Smooth muscle cell (in vitro differentiated cells): Measurements from ENCODE around the gene ARHGAP33. TPM values are rescaled to one million over a fixed set of nuclear protein-coding genes. Genes with fewer than 3 reads are reported as not detected.

Source experiments
- DNase-seq: peaks from one replicate; lab custom pipeline; 2025; ENCODE audit not compliant: unreplicated experiment; lab: John Stamatoyannopoulos, UW
- H2AFZ ChIP-seq: fragments of 200-600 bp; sonication (generic); 2 replicates; pipeline ENCODE4 v1.6.0; 2016; ENCODE audit warnings: antibody characterized with exemption, low read depth, mild to moderate bottlenecking
- H3F3A ChIP-seq: fragments of 200-600 bp; sonication (generic); 2 replicates; pipeline ENCODE4 v1.6.0; 2017; ENCODE audit warnings: antibody characterized with exemption, low read depth
- H3K27ac ChIP-seq: fragments of 200-600 bp; sonication (generic); 2 replicates; pipeline ENCODE4 v1.5.1; 2016; ENCODE audit warnings: low read depth, mild to moderate bottlenecking
- H3K27me3 ChIP-seq: fragments of 200-600 bp; sonication (generic); 2 replicates; pipeline ENCODE4 v1.6.1; 2016; ENCODE audit warnings: low read depth, mild to moderate bottlenecking
- H3K36me3 ChIP-seq: fragments of 200-600 bp; sonication (generic); 2 replicates; pipeline ENCODE4 v1.5.1; 2016; ENCODE audit warnings: low read depth
- H3K4me1 ChIP-seq: fragments of 200-600 bp; sonication (generic); 2 replicates; pipeline ENCODE4 v1.5.1; 2016; ENCODE audit warnings: low read depth
- H3K4me2 ChIP-seq: fragments of 200-600 bp; sonication (generic); 2 replicates; pipeline ENCODE4 v1.6.0; 2016; ENCODE audit warnings: mild to moderate bottlenecking
- H3K4me3 ChIP-seq: fragments of 200-600 bp; sonication (generic); 2 replicates; pipeline ENCODE4 v1.5.1; 2016; ENCODE audit warnings: mild to moderate bottlenecking
- H3K79me2 ChIP-seq: fragments of 200-600 bp; sonication (generic); 2 replicates; pipeline ENCODE4 v1.6.0; 2016; ENCODE audit warnings: low read depth, mild to moderate bottlenecking
- H3K9ac ChIP-seq: fragments of 200-600 bp; sonication (generic); 2 replicates; pipeline ENCODE4 v1.6.0; 2016; ENCODE audit warnings: low read depth
- H3K9me3 ChIP-seq: fragments of 200-600 bp; sonication (generic); replicated peaks from 2 replicates; pipeline ENCODE4 v1.5.1; 2016; ENCODE audit warnings: low read depth
- H4K20me1 ChIP-seq: fragments of 200-600 bp; sonication (generic); 2 replicates; pipeline ENCODE4 v1.6.0; 2016; ENCODE audit warnings: low read depth
- CTCF ChIP-seq: fragments of 200-600 bp; sonication (generic); IDR thresholded peaks from 2 replicates; pipeline ENCODE4 v1.5.1; 2017; ENCODE audit warnings: borderline replicate concordance, mild to moderate bottlenecking, antibody characterized with exemption; ENCODE audit not compliant: insufficient read depth, poor library complexity, severe bottlenecking
- WGBS: methylation state at CpG from one replicate; pipeline ENCODE4 v1.1.7; 2016; ENCODE audit warnings: low lambda C conversion rate; 5-methylcytosine and 5-hydroxymethylcytosine counted together
- polyA plus RNA-seq: library from polyadenylated mRNA; unstranded; fragments of >200 nt; fragmentation: Nextera tagmentation; extraction: Ambion mirVana; gene quantifications from 2 replicates; pipeline ENCODE4 v1.2.1, GENCODE V29; 2016
- total RNA-seq: library from RNA; depleted of rRNA; stranded (reverse); fragments of >200 nt; gene quantifications from 2 replicates; pipeline ENCODE4 v1.2.3, GENCODE V29; 2014

ARHGAP33 gene
- total and polyA plus RNA-seq, 2 experiments from 2014 or later: 5.3 to 5.7 TPM

GRCh38 chr19:35751839-35752745 lies 23.3 kb upstream of the ARHGAP33 start:
- no peaks in the 10 kb centered on the region for H3K36me3 ChIP-seq
- peaks cover 11% of the 10 kb centered on the region for H4K20me1 ChIP-seq
- DNase-seq: no peak
- H3K27ac ChIP-seq: no peak overlapping the region
- no peak overlapping the region for H2AFZ ChIP-seq
- H3K4me1 ChIP-seq: peaks cover 22% of the 10 kb centered on the region
- 96% methylated on average over 14 of the region's 14 CpGs for WGBS
- no peak overlapping the region for H3K9ac ChIP-seq
- TF ChIP-seq CTCF: no peak
- peaks cover 26% of the 10 kb centered on the region for H3F3A ChIP-seq
- no peaks in the 10 kb centered on the region for H3K9me3 ChIP-seq
- peaks cover 31% of the 10 kb centered on the region for H3K79me2 ChIP-seq
- H3K4me2 ChIP-seq: no peak overlapping the region
- no peak overlapping the region for H3K4me3 ChIP-seq
- H3K27me3 ChIP-seq: no peaks in the 10 kb centered on the region

- 95% methylated on average over 20 of the region's 20 CpGs for WGBS
These were observed 22.5 kb upstream of the ARHGAP33 start for GRCh38 chr19:35752746-35753350.

GRCh38 chr19:35753634-35754369 lies 21.6 kb upstream of the ARHGAP33 start:
- no peaks in the 10 kb centered on the region for H3K36me3 ChIP-seq
- no peak overlapping the region for H3K4me2 ChIP-seq
- no peak overlapping the region for H3K9ac ChIP-seq
- no peaks in the 10 kb centered on the region for H3K9me3 ChIP-seq
- 90% methylated on average over 20 of the region's 20 CpGs for WGBS
- H3K4me1 ChIP-seq: peaks cover 26% of the 10 kb centered on the region
- H2AFZ ChIP-seq: no peak overlapping the region
- DNase-seq: no peak
- H3K79me2 ChIP-seq: peaks cover 25% of the 10 kb centered on the region
- H3K27ac ChIP-seq: no peak overlapping the region
- H3F3A ChIP-seq: peaks cover 27% of the 10 kb centered on the region
- peaks cover 12% of the 10 kb centered on the region for H4K20me1 ChIP-seq
- no peaks in the 10 kb centered on the region for H3K27me3 ChIP-seq
- no peak overlapping the region for H3K4me3 ChIP-seq
- TF ChIP-seq CTCF: no peak

More at GRCh38 chr19:35752746-35753350, 22.5 kb upstream of the ARHGAP33 start:
- H4K20me1 ChIP-seq: peaks cover 11% of the 10 kb centered on the region
- H3F3A ChIP-seq: peaks cover 27% of the 10 kb centered on the region
- no peak overlapping the region for H2AFZ ChIP-seq
- H3K4me2 ChIP-seq: no peak overlapping the region
- TF ChIP-seq CTCF: no peak
- peaks cover 23% of the 10 kb centered on the region for H3K4me1 ChIP-seq
- H3K9ac ChIP-seq: no peak overlapping the region
- no peaks in the 10 kb centered on the region for H3K9me3 ChIP-seq
- DNase-seq: no peak
- H3K27ac ChIP-seq: no peak overlapping the region
- H3K36me3 ChIP-seq: no peaks in the 10 kb centered on the region
- no peak overlapping the region for H3K4me3 ChIP-seq
- H3K79me2 ChIP-seq: peaks cover 24% of the 10 kb centered on the region
- no peaks in the 10 kb centered on the region for H3K27me3 ChIP-seq
